Stimulated activated naive CD8-positive, alpha-beta T cell treated with anti-CD3 and anti-CD28 coated beads, Interleukin-15, Interleukin-2, amounts not matched to agents 100 U/mL and 50 U/mL, for 24 hours (primary cell): ENCODE data around the gene FNDC11.
"Not testable (repeated sequence)": the region's sequence is repeated elsewhere in the genome, so short reads cannot be mapped to it uniquely, and the experiment has no call there.

Experiments
- ATAC-seq: fragments of 150-1000 bp; cut with Tn5 transposase; one replicate; pipeline ENCODE4 v1.10.0; 2021
- DNase-seq: peaks from one replicate; pipeline ENCODE4 v3.0.0; 2021

FNDC11 gene, protein sequence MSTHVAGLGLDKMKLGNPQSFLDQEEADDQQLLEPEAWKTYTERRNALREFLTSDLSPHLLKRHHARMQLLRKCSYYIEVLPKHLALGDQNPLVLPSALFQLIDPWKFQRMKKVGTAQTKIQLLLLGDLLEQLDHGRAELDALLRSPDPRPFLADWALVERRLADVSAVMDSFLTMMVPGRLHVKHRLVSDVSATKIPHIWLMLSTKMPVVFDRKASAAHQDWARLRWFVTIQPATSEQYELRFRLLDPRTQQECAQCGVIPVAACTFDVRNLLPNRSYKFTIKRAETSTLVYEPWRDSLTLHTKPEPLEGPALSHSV

DNA sequence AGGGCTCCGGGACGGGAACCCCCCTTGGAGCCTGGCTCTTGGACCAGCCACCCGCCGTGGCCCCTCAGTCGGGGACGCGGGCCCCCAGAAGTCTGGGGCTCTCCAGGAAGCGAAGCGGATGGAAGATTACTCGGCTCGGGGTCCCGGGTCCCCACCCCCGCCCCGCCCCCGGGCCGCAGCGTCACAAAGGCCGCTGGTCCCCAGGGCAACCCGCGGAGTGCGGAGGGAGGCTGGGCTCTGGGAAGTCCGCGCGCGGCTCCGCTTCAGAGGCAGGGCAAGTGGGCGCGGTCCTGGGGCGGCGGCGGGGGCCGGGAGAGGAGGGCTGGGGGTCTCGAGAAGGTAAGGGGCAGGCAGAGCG is at the start of gene FNDC11:
TSS of gene FNDC11 (plus strand) at position 227 of the 358 bp plus-strand sequence. CDS start 1,505 bp downstream, outside the sequence.
- peak; percentile 64 for DNase-seq
- ATAC-seq: peak; percentile 20

DNA sequence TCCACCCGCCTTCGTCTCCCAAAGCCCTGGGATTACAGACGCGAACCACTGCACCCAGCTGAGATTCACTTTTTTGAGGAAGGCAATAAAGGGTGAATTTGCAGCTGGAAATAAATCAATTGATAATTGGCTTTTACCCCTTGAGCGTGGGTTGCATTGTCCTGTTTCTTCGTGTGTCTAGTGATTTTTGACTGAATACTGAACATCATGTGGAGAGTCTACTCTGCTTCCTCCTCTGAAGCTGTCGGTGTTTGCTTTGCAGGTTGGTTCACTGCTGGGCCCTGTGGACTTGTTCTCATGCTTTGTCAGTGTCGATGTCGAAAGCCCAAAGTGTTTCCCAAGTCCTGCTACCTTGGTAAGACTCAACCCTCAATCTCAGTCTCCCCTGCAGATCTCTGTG is 49.3 kb upstream of the FNDC11 start:
- ATAC-seq (no peak), DNase-seq (no peak)

DNA sequence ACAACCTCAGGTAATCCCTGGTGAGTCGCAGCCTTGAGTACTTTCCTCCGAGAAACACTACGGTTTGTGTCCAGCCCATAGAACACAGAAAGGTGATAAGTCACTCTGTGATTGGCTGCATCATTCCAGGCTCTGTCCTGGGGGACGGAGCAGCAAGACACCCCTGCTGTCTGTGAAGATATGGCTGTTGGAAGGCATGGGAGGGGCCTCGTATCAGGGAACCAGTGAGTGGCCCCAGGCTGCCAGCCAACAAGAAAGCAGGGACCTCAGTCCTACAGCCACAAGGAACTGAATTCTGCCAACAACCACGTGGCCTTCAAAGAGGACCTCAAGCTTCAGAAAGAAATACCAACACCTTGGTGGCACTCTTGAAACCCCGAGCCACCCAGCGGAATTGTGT is 48.7 kb upstream of the FNDC11 start:
- no peak for DNase-seq
- ATAC-seq: no peak

DNA sequence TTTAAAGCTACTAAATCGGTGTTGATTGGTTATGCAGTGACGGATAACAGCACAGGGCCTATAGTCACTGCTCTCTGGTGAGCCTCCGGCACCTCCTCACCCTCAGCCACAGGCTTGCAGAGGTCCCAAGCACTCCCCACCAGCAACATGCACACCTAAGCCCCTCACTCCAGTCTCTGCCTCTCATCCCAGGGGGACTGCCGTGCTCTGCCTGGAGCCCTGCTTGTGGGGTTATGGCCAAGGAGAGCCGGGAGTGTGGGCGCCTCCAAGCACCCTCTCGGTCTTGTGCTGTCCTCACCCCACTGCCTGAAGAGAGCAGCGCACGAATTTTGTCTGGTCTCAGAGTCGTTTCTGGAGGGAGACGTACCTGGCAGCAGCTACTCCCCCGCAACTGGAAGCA is 48.2 kb upstream of the FNDC11 start:
- DNase-seq: no peak
- no peak for ATAC-seq

DNA sequence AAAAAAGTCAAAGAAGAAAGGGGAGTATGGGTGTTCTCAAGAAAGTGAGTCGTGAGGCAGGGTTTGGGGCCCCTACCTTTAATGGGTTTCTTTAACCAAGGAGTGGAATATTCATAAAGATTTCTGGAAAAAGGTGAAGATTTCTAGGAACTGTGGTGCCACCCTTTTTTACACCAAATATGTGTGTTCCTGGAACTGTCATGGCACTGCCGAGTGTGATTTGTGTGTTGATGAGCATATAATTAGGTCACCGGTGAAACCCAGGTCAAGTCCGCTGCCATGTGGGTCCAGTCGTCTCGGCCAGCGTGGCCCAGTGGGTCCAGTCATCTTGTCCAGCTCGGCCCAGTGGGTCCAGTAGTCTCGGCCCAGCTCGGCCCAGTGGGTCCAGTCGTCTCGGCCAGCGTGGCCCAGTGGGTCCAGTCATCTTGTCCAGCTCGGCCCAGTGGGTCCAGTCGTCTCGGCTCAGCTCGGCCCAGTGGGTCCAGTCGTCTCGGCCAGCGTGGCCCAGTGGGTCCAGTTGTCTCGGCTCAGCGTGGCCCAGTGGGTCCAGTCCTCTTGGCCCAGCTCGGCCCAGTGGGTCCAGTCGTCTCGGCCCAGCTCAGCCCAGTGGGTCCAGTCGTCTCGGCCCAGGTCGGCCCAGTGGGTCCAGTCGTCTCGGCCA is 46.7 kb upstream of the FNDC11 start:
- ATAC-seq: no peak
- no peak for DNase-seq

DNA sequence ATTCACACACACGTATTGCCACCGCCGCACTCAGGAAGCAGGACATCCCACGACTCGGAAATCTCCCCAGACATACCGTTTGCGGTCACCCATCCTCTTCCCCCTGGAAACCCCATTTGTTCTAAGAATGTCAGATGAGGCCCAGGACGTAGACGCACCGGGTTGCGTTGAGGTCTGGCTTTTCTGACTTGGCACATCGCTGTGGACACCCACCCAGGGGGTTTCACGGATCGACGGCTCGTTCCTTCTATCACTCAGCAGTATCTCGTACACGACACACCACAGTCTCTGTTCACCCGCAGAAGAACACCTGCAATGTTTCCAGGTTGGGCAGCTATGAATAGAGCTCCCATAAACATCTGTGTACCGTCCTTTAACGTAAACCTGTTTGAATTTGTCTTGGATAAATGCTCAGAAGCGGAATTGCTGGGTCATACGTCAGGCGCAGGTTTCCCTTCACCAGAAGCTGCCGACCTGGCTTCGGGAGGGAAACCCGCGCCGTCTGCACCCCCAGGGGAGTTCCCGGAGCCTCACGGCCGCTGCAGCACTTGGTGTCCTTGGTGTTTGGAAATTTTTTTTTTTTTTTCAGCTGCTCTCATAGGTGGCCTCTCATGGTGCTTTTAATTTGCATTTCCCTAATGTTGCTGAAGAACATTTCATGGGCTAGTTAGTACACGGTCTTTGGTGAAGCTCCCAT is 45.7 kb upstream of the FNDC11 start:
- ATAC-seq (peak; percentile 19), DNase-seq (no peak)

DNA sequence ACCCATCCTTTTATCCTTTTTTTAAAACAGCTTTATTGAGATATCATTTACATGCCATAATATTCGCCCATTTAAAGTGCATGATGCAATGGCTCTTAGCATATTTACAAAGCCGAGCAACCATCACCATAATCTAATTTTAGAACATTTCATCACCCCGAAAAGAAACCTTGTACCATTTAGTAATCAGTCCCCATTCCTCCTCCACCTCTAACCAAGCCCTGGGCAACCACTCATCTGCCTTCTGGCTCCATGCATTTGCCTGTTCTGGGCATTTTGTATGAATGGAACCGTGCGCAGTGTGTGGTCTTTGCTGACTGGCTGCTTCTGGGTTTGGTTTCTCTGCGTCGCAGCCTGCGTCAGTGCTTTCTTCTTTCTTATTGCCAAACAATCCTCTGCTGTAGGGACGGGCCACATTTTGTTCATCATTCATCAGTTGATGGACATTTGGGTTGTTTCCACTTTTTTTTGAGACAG is 44.8 kb upstream of the FNDC11 start:
- DNase-seq (no peak), ATAC-seq (no peak)

DNA sequence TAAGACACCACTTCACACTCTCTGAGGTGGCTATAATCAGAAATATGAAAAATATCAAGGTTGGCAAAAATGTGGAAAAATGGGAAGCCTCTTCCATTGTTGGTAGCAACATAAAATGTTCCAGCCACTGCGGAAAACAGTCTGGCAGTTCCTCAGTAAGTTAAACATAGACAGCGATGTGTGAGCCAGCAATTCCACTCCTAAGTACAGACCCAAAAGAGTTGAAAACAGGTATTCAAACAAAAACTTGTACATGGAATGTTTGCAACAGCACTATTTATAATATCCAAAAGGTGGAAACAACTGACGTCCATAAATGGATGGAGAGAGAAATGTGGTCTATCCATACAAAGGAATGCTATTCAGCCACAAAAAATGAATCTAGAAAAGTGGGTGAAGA is 40.8 kb upstream of the FNDC11 start:
- no peak for ATAC-seq

DNA sequence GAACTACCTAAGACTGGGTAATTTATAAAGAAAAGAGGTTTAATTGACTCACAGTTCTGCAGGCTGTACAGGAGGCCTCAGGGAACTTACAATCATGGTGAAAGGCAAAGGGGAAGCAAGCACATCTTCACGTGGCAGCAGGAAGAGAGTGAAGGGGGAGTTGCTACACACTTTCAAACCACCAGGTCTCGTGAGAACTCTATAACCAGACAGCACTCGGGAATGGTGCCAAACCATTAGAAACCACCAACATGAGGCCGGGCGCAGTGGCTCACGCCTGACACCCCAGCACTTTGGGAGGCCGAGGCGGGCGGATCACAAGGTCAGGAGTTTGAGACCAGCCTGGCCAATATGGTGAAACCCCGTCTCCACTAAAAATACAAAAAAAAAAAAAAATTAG is 39.4 kb upstream of the FNDC11 start:
- ATAC-seq: not testable (repeated sequence)

More for the DNA sequence above, 40.8 kb upstream of the FNDC11 start:
- no peak for DNase-seq

DNA sequence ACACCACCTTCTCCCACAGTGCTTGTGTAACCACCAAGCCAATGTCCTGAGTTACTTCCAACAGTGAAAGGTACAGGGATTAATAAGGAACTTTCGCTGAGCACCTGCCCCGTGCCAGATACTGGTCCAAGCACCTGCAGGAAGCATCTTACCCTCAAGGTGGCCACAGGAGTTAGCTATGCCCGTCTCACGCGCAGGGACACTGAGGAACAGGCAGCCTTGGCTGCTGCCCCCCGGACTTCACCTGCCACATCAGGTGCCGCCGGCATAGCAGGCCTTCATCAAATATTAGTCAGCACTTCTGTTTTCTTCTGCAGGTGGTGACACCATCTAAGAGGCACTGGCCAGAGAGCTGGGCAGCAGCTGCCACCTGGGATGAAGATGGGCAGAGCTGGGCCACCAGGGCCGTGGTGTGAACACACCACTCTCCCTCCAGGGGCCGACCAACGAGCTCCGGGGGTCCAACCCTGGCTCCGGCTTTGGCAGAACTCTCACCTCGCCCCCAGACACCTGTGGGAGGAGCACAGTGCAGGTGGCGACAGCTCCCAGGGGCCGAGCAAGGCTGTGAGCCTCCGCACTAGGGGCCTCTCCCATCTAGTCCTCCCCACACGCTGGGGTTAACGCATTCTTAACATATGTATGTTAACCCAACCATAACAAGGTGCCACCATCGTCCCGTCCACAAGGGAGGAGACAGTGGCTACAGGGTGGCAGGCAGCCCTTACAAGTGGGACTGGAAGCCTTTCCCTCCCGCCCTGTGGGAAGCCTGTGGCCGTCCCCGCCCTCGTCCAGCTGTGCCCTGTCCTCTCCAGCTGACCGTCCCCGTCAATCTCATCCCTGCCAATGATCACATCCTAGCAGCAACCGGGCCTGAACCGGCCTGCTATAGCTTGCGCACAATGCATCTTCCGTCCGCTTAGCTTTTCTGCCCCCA is 36.3 kb upstream of the FNDC11 start:
- no peak for DNase-seq
- no peak for ATAC-seq

More for the DNA sequence above, 39.4 kb upstream of the FNDC11 start:
- not testable (repeated sequence) for DNase-seq

DNA sequence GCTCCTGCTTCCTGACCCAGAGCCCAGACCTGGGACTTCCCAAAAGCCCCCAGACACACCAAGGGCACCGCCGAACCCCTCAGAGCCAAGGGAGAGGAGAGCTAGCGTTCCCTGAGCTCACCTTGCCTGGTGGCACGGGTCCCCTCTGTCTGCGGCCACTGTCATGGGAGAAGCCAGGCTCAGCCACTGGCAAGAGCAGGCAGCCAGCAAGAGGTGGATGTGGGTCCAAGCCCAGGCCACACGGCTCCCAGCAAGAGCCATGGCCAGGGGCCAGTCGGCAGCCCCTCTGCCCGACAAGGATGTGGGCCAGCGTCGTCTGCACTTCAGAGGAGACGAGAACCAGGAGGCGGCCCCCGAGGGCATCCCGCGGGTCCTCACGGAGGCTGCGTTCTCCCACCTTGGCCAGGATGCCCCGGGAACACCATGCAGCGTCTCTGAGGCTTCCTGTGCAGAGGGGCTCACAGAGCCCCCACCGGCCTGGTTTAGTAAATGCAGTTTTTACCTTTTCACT is 35.6 kb upstream of the FNDC11 start:
- ATAC-seq: no peak
- no peak for DNase-seq

DNA sequence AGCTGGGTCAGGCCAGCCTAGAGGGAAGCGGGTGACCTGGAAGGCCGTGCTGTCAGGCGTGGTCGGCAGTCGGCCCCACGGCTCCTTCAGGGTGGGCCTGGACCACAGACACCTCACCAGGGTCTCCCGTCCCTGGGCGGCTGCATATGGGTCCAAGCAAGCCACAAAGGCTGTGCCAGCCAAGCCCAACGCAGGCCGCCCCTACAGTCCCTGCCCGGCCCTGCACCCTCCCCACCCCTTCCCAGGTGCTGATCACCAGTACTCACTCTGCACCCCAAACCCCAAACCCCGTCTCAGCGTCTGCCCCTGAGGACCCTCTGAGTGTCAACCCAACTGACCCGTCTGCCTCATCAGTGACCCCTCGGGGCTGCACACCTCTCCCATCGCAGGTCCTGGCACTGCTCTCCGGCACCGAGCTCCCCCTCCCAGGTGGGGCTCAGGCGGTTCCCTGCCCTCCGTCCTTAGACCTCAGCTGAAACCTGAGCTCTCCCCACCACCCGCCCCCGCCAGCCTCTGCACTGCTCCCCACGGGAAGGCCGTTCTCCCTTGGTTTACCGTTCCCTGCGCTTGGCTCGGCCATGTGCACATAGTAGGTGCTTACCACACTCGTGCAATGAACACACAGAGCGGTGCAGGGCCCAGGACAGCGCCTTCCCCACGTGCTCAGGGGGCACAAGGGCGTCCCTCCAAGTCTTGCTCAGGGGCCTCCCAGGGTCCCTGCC is 34.9 kb upstream of the FNDC11 start:
- ATAC-seq (no peak), DNase-seq (no peak)

DNA sequence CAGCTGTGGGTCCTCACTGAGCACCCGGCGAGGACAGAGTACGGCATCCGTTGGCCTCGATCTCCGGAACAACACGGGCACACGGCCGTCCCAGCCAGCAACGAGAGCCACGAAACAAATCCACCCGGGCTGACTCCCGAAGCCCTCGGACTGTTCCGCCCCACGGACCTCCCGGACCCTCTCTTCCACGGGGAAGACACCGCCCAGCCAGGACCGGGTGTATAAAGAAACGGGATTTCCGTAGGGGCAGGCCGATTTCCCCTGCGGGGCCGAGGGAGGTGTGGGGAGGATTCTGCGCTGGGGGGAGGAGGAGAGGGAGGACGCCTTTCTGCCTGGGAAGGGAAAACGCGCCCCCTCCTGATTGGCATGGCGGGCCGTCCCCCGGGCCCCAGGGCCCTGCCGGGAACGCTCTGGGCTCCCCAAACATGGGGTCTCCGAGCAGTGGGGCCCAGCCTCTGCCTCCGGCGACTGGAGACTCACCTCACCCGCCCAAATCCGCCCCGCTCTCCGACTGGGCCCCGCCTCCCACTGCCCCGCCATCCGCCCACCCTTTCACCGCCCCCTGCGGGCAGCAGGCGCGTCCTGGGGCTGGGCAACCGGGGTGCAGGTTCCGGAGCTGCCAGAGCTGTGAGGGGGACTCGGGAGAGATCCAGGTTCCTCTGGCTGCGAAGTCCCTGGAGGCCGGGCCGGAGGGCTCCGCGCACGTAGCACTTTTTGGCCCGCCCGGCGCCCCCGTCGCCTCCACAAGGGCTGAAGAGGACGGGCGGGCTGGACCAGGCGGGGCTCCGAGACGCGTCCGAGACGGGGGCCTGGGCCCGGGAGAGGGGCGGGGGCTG is 34.1 kb upstream of the FNDC11 start:
- peak; percentile 38 for ATAC-seq

DNA sequence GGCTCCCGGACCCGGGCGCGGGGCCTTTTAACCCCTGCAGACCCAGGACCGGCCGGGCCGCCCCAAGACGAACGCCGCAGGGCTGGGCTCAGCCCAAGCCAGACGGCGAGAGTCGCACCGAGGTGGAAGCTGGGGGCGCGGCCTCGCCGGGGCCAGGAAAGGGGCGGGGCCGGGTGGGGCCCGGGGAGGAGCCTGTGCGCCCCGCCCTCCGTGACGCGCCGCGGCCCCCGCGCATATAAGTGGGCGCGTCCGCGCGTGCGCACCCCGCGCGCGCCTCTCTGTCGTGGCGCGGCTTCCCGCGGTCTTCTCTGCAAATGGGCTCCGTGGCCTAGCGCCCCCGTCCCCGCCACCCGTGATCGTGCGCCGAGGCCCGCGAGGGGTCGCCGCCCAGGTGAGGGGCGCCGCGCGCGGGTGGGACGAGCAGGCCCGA is 33.4 kb upstream of the FNDC11 start, which contains the start of gene PPDPF:
TSS of gene PPDPF (plus strand) at position 262 of the 430 bp plus-strand sequence. CDS start 544 bp downstream, outside the sequence.
- DNase-seq (peak; percentile 89), ATAC-seq (peak; percentile 84)

More for the DNA sequence above, 34.1 kb upstream of the FNDC11 start:
- DNase-seq: peak; percentile 76

DNA sequence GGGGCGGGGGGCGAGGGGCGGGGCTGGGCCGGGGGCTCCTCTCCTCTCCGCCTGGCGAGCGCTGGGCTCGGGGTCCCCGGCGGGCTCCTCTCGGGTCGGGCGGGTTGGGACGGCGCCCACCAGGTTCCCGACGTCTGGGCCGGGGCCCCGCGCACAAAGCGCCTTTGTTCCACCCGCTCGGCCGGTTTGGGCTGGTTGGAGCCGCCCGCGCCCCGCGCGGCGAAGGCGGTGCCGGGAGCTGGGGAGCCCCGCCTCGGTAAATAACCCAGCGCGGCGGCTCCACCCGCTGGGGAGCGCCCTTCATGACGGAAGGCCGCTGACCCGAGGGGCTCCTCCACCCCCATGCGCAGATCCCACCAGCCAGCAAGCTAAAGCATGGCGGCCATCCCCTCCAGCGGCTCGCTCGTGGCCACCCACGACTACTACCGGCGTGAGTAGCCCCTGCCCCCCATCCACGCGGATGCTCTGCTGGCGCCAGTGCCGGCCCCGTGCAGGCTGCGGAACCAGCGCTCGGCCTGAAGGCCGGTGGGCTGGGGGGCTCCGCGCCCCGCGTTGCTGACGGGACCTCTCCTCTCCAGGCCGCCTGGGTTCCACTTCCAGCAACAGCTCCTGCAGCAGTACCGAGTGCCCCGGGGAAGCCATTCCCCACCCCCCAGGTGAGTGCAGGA is 32.9 kb upstream of the FNDC11 start:
- peak; percentile 65 for ATAC-seq
- DNase-seq: peak; percentile 79

DNA sequence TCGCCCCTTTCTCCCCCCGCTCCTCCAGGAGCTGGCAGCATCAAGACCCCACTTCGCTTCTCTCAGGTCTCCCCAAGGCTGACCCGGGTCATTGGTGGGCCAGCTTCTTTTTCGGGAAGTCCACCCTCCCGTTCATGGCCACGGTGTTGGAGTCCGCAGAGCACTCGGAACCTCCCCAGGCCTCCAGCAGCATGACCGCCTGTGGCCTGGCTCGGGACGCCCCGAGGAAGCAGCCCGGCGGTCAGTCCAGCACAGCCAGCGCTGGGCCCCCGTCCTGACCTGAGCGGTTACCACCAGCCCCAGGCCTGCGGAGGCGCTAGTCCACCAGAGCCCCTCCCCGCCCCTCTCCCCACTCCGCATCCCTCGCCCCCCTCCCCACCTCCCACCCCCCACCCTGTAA is 32.4 kb upstream of the FNDC11 start:
- DNase-seq: no peak
- ATAC-seq: no peak

DNA sequence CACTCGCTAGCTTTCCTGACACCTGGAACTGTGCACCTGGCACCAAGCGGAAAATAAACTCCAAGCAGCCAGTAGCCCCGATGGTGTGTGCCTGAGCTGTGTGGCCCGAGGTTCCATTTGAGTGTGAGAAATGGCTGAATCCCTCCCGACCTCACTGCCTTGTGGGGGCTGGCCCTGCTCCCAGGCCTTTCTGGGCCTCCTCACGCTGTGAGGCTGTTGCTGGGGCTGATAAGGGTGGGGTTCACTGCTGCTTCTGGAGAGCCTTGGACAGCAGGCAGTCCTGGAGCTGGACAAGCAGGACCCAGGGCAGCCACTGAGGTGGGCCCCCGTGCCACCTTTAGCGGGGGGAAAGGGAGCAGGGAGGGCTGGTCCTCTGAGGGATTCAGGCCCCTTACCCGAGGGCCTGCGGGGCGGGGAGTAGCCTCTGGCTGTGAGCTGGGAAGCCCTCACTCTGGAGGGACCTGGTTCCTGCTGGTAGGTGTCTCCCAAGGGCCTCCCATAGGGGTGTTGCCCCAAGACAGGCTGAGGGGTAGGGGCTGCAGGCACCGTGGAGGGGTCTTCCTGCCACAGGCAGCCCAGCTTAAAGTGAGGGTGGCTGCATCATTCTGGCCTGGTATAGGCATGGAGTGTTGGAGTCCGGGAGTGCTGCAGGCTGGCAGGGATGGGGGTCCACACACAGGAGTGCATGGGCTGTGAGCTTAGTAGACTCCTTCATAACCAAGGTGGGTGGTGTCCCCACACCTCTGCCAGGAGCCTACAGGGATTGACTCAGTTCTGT is 31.7 kb upstream of the FNDC11 start:
- DNase-seq: no peak
- ATAC-seq: no peak

DNA sequence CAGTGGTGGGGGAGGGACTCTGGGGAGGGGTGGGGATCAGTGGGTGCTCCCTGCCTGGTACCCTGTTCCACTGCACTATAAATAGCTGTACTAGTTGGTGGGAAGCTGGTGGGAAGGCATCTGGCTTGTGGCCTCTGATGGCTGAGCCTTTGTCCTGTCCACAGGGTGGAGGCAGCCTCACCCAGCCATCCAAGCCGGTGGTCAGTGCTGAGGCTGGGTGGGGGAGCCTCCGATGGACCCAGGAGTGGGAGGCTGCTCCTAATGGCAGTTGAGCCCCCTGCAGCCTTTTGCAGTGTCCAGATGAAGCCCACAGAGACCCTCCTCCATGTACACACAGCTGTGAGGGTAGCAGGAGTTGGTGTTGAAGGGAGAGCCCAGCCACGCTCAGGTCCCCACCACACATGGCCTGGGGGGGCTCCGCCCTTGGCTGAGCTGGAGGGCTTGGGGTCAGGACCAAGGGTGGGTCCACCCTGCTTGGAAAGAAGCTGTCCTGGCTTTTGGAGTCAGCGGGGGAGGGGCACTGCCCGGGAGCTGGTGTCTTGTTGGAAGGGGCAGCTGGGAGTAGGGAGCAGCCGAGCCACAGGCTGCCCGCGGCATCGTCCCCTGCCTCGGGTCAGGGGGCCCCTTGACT is 30.9 kb upstream of the FNDC11 start:
- DNase-seq: no peak
- no peak for ATAC-seq
